ENCODE data around the gene LRGUK. TPM values are rescaled to one million over a fixed set of nuclear protein-coding genes. Genes with fewer than 3 reads are reported as not detected.

The LRGUK gene
- total and polyA plus RNA-seq, 2 donors (not counting 1 experiment from before 2014, with no cell fraction given) = 0.27 to 0.49 TPM

- H3K9me3 ChIP-seq (ENCODE audit: control extremely low read depth in 1 of 3, control insufficient read depth in 2 of 3, insufficient read depth in 1 of 3, low read length in 2 of 3) = no peaks in the 10 kb centered on the region
- no peak for DNase-seq
- H3K4me2 ChIP-seq (replicated peaks; ENCODE audit: low read depth, low read length, poor library complexity, severe bottlenecking) = no peak overlapping the region
- no peak overlapping the region for H3K4me3 Mint-ChIP-seq
- H3K36me3 ChIP-seq (replicated peaks in 1 of 2; ENCODE audit: control extremely low read depth in 1 of 2, control insufficient read depth in 1 of 2, extremely low read depth in 1 of 2, insufficient read depth in 2 of 2, low read length in 1 of 2) = no peaks in the 10 kb centered on the region
- no peaks in the 10 kb centered on the region for H3K9me3 Mint-ChIP-seq (ENCODE audit: insufficient read depth)
- no peak for ATAC-seq (ENCODE audit: low read depth)
- H2AFZ ChIP-seq (ENCODE audit: insufficient read depth, low read depth, low read length, poor library complexity, severe bottlenecking) = no peak overlapping the region
- ChIA-PET POLR2A (no interaction called here), CTCF (no interaction called here)
- intact Hi-C loops (cut with micrococcal nuclease) = no loop called here
- no peak overlapping the region for H3K9ac ChIP-seq (ENCODE audit: low read length)
- H3K27ac ChIP-seq (ENCODE audit: low read length in 2 of 2) = no peak overlapping the region
- H3K27ac Mint-ChIP-seq = no peak overlapping the region
- H4K20me1 ChIP-seq (ENCODE audit: control insufficient read depth, insufficient read depth, low read length, poor library complexity, severe bottlenecking) = no peaks in the 10 kb centered on the region
- TF ChIP-seq CTCF (IDR thresholded peaks at IDR 0.05) = no peak
- H3K27me3 ChIP-seq (replicated peaks in 1 of 4; ENCODE audit: control extremely low read depth in 1 of 4, control insufficient read depth in 3 of 4, insufficient read depth in 4 of 4, low read length in 3 of 4) = no peaks in the 10 kb centered on the region
- no peak overlapping the region for H3K4me3 ChIP-seq (ENCODE audit: control extremely low read depth in 1 of 5, extremely low read depth in 1 of 5, insufficient read depth in 1 of 5, low read depth in 2 of 5, low read length in 4 of 5)
- H3K27me3 Mint-ChIP-seq = peaks cover 8% of the 10 kb centered on the region
- no peaks in the 10 kb centered on the region for H3K4me1 Mint-ChIP-seq
- no peaks in the 10 kb centered on the region for H3K79me2 ChIP-seq (ENCODE audit: control insufficient read depth, insufficient read depth, low read length)
- H3K4me1 ChIP-seq (ENCODE audit: control insufficient read depth in 2 of 2, insufficient read depth in 2 of 2, low read length in 2 of 2) = no peaks in the 10 kb centered on the region
Measured at GRCh38 chr7:134189559-134189958, 62.4 kb downstream of the LRGUK start.

GRCh38 chr7:134191876-134192275 lies 64.7 kb downstream of the LRGUK start:
- intact Hi-C loops (cut with micrococcal nuclease) = no loop called here
- no peak overlapping the region for H2AFZ ChIP-seq (ENCODE audit: insufficient read depth, low read depth, low read length, poor library complexity, severe bottlenecking)
- Mint-ChIP-seq H3K4me1 (no peaks in the 10 kb centered on the region), H3K9me3 (ENCODE audit: insufficient read depth) (no peaks in the 10 kb centered on the region), H3K27ac (no peak overlapping the region), H3K4me3 (no peak overlapping the region), H3K27me3 (peaks cover 8% of the 10 kb centered on the region)
- CTCF ChIA-PET = no interaction called here
- H3K9me3 ChIP-seq (ENCODE audit: control extremely low read depth in 1 of 3, control insufficient read depth in 2 of 3, insufficient read depth in 1 of 3, low read length in 2 of 3) = no peaks in the 10 kb centered on the region
- H4K20me1 ChIP-seq (ENCODE audit: control insufficient read depth, insufficient read depth, low read length, poor library complexity, severe bottlenecking) = no peaks in the 10 kb centered on the region
- no peak overlapping the region for H3K4me3 ChIP-seq (ENCODE audit: control extremely low read depth in 1 of 5, extremely low read depth in 1 of 5, insufficient read depth in 1 of 5, low read depth in 2 of 5, low read length in 4 of 5)
- DNase-seq (no peak), ATAC-seq (ENCODE audit: low read depth) (no peak)
- no peaks in the 10 kb centered on the region for H3K27me3 ChIP-seq (replicated peaks in 1 of 4; ENCODE audit: control extremely low read depth in 1 of 4, control insufficient read depth in 3 of 4, insufficient read depth in 4 of 4, low read length in 3 of 4)
- no peaks in the 10 kb centered on the region for H3K36me3 ChIP-seq (replicated peaks in 1 of 2; ENCODE audit: control extremely low read depth in 1 of 2, control insufficient read depth in 1 of 2, extremely low read depth in 1 of 2, insufficient read depth in 2 of 2, low read length in 1 of 2)
- POLR2A ChIA-PET = no interaction called here
- no peak overlapping the region for H3K4me2 ChIP-seq (replicated peaks; ENCODE audit: low read depth, low read length, poor library complexity, severe bottlenecking)
- H3K27ac ChIP-seq (ENCODE audit: low read length in 2 of 2) = no peak overlapping the region
- H3K9ac ChIP-seq (ENCODE audit: low read length) = no peak overlapping the region
- H3K79me2 ChIP-seq (ENCODE audit: control insufficient read depth, insufficient read depth, low read length) = no peaks in the 10 kb centered on the region
- no CpG with 5 or more reads among the region's 3 CpGs for WGBS (ENCODE audit: insufficient coverage)
- TF ChIP-seq EZH2 (IDR thresholded peaks at IDR 0.05; ENCODE audit: borderline replicate concordance, insufficient read depth, low read depth, low read length, poor library complexity, severe bottlenecking) (no peak), CTCF (IDR thresholded peaks at IDR 0.05) (no peak)
- H3K4me1 ChIP-seq (ENCODE audit: control insufficient read depth in 2 of 2, insufficient read depth in 2 of 2, low read length in 2 of 2) = no peaks in the 10 kb centered on the region
